Suprapubic skin (tissue), 4 donors: ENCODE results near the gene CAPN10. TPM values are rescaled to one million over a fixed set of nuclear protein-coding genes. Genes with fewer than 3 reads are reported as not detected.

Experiments used
- DNase-seq, 2 donors: peaks; one replicate each; pipeline ENCODE4 v3.0.0-alpha.2; 2019; ENCODE audit warnings: low spot score in 2 of 2
- H3K27ac ChIP-seq: fragments of 200-600 bp; sonication (generic); one replicate; pipeline ENCODE4 v1.5.1; 2019
- H3K27me3 ChIP-seq: fragments of 200-600 bp; sonication (generic); one replicate; pipeline ENCODE4 v1.5.1; 2019
- H3K36me3 ChIP-seq: fragments of 200-600 bp; sonication (generic); one replicate; pipeline ENCODE4 v1.5.1; 2019
- H3K4me1 ChIP-seq: fragments of 200-600 bp; sonication (generic); one replicate; pipeline ENCODE4 v1.5.1; 2019
- H3K4me3 ChIP-seq: fragments of 200-600 bp; sonication (generic); one replicate; pipeline ENCODE4 v1.5.1; 2019; ENCODE audit warnings: mild to moderate bottlenecking
- H3K9me3 ChIP-seq: fragments of 200-600 bp; sonication (generic); one replicate; pipeline ENCODE4 v1.5.1; 2019
- CTCF ChIP-seq, 2 donors: fragments of 200-600 bp in 1 of 2; fragments of 450-650 bp in 1 of 2; sonication (generic) in 1 of 2; IDR thresholded peaks; one replicate each; pipeline ENCODE4 v1.5.1; 2016 to 2019; ENCODE audit warnings: antibody characterized with exemption in 2 of 2, mild to moderate bottlenecking in 1 of 2, moderate library complexity in 1 of 2
- EP300 ChIP-seq: sonication (generic); formaldehyde crosslinking; IDR thresholded peaks from one replicate; pipeline ENCODE4 v1.6.1; 2017; ENCODE audit warnings: antibody characterized with exemption
- POLR2A ChIP-seq, 2 donors: fragments of 450-650 bp; IDR thresholded peaks; one replicate each; pipeline ENCODE4 v1.6.1; 2017; ENCODE audit warnings: antibody characterized with exemption in 2 of 2, mild to moderate bottlenecking in 2 of 2, moderate library complexity in 2 of 2
- POLR2AphosphoS5 ChIP-seq, 3 donors: sonication (generic); formaldehyde crosslinking; IDR thresholded peaks; one replicate each; pipeline ENCODE4 v1.6.1; 2017; ENCODE audit warnings: antibody characterized with exemption in 3 of 3
- WGBS: methylation state at CpG from one replicate; pipeline ENCODE4 v1.1.5; 2018; 5-methylcytosine and 5-hydroxymethylcytosine counted together
- total RNA-seq, 4 donors: library from RNA; depleted of rRNA; stranded (reverse); fragments of >200 nt; gene quantifications; one replicate each; pipeline ENCODE4 v1.1.0, GENCODE V29; 2016

The CAPN10 gene
- total RNA-seq, 4 donors from 2014 or later: 31.3 to 73.6 (median 37.9) TPM

GRCh38 chr2:240623531-240624010 is 37.0 kb downstream of the CAPN10 start:
- H3K27ac ChIP-seq: no peak overlapping the region
- no peak for TF ChIP-seq CTCF (IDR thresholded peaks at IDR 0.05)
- no peak for TF ChIP-seq EP300
- no peak for TF ChIP-seq POLR2A (IDR thresholded peaks at IDR 0.05)
- no peak for TF ChIP-seq POLR2AphosphoS5 (IDR thresholded peaks at IDR 0.05)

GRCh38 chr2:240624011-240624949 is 37.7 kb downstream of the CAPN10 start:
- TF ChIP-seq CTCF (IDR thresholded peaks at IDR 0.05) (no peak), POLR2AphosphoS5 (IDR thresholded peaks at IDR 0.05) (no peak), EP300 (no peak), POLR2A (IDR thresholded peaks at IDR 0.05) (no peak)
- no peaks in the 10 kb centered on the region for H3K36me3 ChIP-seq
- 69% methylated on average over 15 of the region's 24 CpGs for WGBS
- H3K4me1 ChIP-seq: peaks cover 5% of the 10 kb centered on the region
- no peaks in the 10 kb centered on the region for H3K9me3 ChIP-seq
- no peak overlapping the region for H3K4me3 ChIP-seq
- no peaks in the 10 kb centered on the region for H3K27me3 ChIP-seq
- no peak overlapping the region for H3K27ac ChIP-seq
- peak; percentile 55 to 73 for DNase-seq

More at GRCh38 chr2:240623531-240624010, 37.0 kb downstream of the CAPN10 start:
- 87% methylated on average over 8 of the region's 10 CpGs for WGBS
- no peak overlapping the region for H3K4me3 ChIP-seq
- H3K9me3 ChIP-seq: no peaks in the 10 kb centered on the region
- no peaks in the 10 kb centered on the region for H3K27me3 ChIP-seq
- H3K36me3 ChIP-seq: no peaks in the 10 kb centered on the region
- H3K4me1 ChIP-seq: peaks cover 5% of the 10 kb centered on the region
- DNase-seq: peak in 1 of 2 donors; percentile 74

GRCh38 chr2:240624950-240625621 is 38.6 kb downstream of the CAPN10 start, which contains the start of gene GPR35:
Gene GPR35 (plus strand): TSS chr2:240625480. CDS start chr2:240629953, 4,473 bp downstream.
- Histone ChIP-seq H3K9me3 (no peaks in the 10 kb centered on the region), H3K27ac (no peak within 1 kb of the TSS), H3K36me3 (no peaks in the 10 kb centered on the region), H3K4me1 (peaks cover 5% of the 10 kb centered on the region), H3K4me3 (no peak within 1 kb of the TSS), H3K27me3 (no peaks in the 10 kb centered on the region)
- WGBS: 36% methylated on average over 12 of the region's 23 CpGs
- DNase-seq: peak; percentile 61 to 79
- no peak for TF ChIP-seq CTCF (IDR thresholded peaks at IDR 0.05)
- TF ChIP-seq EP300: no peak
- no peak for TF ChIP-seq POLR2AphosphoS5 (IDR thresholded peaks at IDR 0.05)
- TF ChIP-seq POLR2A (IDR thresholded peaks at IDR 0.05): no peak

- TF ChIP-seq CTCF (IDR thresholded peaks at IDR 0.05) (no peak), EP300 (no peak), POLR2A (IDR thresholded peaks at IDR 0.05) (no peak), POLR2AphosphoS5 (IDR thresholded peaks at IDR 0.05) (no peak)
- Histone ChIP-seq H3K4me1 (peaks cover 5% of the 10 kb centered on the region), H3K4me3 (no peak overlapping the region), H3K27me3 (no peaks in the 10 kb centered on the region), H3K9me3 (no peaks in the 10 kb centered on the region), H3K27ac (no peak overlapping the region), H3K36me3 (no peaks in the 10 kb centered on the region)
- WGBS: 76% methylated on average over 6 of the region's 21 CpGs
- DNase-seq: peak; percentile 57 to 77
Measured at GRCh38 chr2:240626531-240627300, 40.2 kb downstream of the CAPN10 start.
